NCI-H2029 treated with DMSO at 0.1 percent for 48 hours (cell line): ENCODE results near the gene KBTBD6.
A peak's percentile ranks its signal among the peaks of the same experiment; 100 is the strongest.
"Not testable (repeated sequence)": the region's sequence is repeated elsewhere in the genome, so short reads cannot be mapped to it uniquely, and the experiment has no call there.

ENCODE experiments used
- DNase-seq: peaks from one replicate; lab custom pipeline; 2025; lab: John Stamatoyannopoulos, UW

The KBTBD6 gene, protein sequence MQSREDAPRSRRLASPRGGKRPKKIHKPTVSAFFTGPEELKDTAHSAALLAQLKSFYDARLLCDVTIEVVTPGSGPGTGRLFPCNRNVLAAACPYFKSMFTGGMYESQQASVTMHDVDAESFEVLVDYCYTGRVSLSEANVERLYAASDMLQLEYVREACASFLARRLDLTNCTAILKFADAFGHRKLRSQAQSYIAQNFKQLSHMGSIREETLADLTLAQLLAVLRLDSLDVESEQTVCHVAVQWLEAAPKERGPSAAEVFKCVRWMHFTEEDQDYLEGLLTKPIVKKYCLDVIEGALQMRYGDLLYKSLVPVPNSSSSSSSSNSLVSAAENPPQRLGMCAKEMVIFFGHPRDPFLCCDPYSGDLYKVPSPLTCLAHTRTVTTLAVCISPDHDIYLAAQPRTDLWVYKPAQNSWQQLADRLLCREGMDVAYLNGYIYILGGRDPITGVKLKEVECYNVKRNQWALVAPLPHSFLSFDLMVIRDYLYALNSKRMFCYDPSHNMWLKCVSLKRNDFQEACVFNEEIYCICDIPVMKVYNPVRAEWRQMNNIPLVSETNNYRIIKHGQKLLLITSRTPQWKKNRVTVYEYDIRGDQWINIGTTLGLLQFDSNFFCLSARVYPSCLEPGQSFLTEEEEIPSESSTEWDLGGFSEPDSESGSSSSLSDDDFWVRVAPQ

DNA sequence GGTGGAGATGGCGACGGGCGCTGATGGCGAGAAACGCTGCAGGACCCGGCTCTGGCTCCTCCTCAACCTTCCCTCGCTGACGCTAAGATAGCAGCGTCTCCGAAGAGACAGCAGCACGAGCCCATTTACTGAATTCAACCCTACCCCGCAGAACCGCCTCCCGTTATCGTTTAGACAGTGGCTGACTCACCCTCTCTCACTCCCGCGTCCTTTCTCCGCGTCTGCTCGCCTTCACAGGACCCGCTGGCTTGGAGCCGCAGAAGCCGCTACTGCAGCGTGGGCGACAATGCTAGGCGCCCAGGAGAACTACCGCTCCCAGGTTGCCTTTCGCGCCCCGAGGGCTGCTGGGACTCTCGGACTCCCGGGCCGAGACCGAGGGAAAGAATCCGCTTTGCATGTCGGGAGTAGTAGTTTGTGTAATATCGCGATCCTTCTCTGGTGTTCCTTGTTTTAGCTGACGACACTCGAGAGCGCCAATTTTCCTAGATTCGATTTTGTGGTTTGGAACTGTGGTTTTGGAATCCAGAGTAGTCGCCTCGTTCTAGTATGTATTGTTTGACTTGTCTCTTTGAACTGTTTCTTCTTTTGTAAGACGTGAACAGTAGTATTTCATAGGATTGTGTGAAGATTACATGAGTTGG, at the start of gene KBTBD6:
Gene KBTBD6 (minus strand): TSS at position 291 of the 641 bp plus-strand sequence. CDS start 291 bp downstream, outside the sequence.
- peak; percentile 78 for DNase-seq

DNA sequence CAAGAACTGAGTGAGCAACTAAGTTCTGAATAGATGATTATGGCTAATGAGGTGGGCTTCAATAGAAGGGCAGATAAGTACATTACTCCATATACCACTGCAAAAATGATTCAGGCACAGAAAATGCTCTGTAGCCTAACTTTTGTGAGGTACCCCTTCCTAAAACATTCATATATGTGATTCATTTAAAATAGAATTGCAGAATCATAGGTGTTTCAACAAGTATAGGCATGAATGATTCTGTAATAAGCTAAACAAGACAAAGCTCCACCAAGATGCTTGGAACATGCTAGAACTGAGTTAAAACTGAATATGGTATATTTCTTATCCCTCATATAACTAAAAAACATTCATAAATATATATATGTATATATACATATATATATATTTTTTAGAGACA, 49.6 kb upstream of the KBTBD6 start:
- DNase-seq: no peak

DNA sequence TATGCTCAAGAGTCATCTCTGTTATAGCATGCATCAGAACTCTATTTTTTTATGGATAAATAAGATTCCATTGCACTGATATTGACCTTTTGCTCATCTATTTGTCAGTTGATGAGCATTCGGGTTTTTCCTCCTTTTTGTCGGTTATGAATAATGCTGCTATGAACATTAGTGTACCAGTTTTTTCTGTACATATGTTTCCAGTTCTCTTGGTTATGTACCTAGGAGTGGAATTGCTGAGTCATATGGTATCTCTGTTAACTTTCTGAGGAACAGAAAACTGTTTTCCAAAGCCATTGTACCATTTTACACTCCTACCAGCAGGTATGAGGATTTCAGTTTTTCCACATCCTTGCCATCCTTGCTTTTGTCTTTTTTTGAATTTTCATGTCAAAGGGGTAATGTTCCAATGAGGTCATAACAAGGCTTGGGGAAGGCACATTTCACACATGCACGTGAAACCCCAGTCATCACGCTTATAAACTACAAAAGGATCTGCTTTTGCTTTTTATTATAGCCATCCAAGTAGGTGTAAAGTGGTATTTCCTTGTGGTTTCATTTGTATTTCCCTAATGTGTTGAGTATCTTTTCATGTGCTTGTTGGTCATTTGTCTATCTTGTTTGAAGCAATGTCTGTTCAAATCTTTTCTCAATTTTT, 47.1 kb upstream of the KBTBD6 start:
- no peak for DNase-seq

DNA sequence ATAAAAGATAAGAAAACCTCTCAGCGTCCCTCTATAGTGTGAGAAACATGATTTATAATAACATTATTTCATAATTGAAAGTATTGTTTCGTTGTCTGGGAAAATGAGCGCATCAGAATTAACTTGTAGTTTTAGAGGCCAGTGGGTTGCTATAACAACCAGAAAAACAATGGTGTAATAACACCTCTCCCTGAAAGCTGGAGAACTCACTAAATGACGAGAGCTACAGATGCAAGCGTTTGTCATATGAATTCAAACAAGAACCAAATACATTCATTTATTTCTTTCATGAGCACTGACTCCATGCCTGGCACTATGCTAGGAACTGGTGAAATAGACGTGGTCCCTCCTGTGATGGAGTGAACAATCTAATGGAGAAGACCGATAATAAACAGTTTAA, 45.4 kb upstream of the KBTBD6 start:
- DNase-seq: no peak

DNA sequence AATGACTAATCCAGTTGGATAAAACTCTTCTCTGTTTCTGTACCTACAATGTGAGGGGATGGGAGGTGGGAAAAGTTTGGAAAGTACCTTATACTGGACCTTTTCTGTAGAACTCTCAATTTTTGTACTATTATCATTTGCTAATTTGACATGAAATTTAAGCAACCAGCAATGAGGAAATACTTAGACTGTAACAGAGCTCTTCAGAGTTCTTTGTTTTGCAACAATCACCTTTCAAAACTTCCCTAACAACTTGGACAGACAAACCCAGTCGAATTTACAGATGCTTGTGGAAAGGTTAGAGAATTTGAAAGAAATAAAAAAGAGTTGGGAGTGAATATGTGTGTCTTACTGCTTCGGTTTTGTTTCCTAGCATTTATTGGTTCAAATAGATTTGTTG, 45.0 kb upstream of the KBTBD6 start:
- no peak for DNase-seq

DNA sequence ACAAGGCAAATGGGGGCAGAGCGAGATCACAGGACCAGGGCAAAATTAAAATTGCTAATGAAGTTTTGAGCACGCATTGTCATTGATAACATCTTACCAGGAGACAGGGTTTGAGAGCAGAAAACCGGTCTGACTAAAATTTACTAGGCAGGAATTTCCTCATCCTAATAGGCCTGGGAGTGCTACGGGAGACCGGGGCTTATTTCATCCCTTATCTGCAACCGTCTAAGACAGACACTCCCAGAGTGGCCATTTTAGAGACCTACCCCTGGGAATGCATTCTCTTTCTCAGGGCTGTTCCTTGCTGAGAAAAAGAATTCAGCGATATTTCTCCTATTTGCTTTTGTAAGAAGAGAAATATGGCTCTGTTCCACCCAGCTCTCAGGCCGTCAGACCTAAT, 43.0 kb upstream of the KBTBD6 start:
- DNase-seq: not testable (repeated sequence)

DNA sequence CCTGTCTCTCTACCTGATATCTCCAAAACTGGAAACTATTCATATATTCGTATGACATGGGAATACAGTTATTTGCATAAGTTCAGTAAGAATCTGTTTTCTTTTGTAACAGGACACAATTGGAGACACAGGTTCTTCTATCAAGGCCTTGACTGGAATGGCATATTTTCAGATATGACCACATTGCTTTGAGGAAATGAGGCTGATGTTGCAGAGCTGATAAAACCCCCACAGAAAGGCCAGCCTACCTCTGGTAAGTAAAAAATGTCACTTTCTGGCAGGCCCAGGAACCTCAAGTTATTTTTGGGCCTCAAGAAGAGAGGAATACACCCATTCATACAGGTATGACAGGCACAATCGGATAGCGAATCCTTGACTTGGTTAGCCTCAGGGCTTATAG, 29.5 kb upstream of the KBTBD6 start:
- no peak for DNase-seq

DNA sequence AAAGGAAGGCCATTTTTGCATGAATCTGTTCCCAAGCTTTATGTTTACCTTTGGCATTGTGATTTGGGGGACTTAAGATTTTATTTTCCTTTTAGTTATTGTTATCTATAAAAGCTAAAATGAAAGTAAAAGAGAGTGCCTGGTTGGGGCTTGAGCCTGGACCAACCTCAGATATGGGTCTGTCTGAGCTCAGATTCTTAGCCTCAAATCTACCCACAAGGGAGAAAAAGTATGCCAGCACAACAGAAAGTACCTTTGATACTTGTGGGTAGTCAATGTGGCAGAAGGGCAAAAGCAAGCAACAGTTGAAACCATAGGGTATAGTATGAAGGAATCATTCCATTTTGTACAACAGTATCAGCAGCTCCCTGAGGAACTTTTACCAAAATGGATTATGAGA, 26.6 kb upstream of the KBTBD6 start:
- no peak for DNase-seq

DNA sequence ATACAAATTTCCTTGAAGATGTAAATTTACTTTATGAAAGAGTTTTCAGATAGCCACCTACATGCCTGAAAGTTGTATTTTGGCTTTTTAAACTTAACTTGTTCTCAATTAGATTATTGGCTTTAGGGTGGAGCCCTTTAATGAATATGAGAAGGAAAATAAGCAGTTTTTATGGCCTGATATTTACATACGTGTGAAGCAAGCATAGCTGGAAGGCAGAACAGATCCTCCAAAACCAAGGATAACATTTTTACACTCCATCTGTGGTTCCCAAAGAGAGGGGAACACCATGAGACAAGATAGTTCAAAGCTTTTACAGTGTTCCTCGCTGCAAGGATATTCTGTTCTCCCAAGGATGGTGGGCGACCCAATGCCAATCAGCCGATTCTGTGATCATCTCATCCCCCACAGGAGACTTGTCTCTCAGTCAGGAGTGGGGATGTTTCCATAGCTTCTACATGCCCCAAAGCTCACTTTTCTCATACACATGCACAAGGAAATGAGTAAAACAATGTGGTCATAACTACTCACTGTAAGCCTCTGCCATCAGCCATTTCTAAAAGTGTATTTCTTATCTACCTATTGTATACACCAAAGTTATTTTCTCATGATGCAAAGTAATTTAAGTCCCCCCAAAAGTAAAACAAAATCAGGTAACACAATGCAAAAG, 24.6 kb upstream of the KBTBD6 start:
- DNase-seq: no peak

DNA sequence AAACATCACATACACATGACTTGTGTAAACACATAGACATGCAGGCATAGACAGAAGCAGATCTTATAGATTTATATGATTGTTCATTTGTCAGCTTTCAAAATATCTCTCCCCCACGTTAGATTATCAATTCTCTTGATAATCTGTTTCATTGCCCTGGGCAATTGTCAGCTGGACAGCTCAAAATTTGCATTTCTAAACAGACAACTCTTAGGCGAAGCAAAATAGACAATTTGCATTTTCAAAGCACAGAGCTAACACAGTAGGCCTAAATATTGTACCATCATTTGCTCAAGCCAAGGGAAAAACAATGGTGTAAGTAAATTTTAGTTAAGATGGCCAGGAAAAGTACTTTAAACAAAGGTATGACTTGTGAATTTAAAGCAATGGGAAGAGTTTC, 24.0 kb upstream of the KBTBD6 start:
- DNase-seq: no peak

DNA sequence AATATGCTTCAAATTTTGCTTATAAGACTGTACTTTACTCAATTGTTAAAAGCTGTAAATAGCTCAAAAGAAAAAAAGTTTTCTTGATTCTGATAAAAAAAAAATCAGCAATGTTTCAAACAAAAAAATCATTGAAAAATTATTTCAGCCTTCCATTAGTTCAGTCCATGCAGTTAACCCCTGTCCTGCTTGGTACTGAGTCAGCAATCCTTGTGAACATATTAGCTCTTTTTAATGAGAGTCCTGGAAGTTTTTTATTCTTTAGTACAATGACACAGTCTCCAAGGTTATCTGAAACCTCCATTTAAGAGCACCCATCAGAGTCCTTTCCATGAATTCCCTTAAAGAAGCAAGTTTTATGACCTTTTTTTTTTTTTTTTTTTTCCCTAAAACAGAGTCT, 21.4 kb upstream of the KBTBD6 start:
- no peak for DNase-seq

DNA sequence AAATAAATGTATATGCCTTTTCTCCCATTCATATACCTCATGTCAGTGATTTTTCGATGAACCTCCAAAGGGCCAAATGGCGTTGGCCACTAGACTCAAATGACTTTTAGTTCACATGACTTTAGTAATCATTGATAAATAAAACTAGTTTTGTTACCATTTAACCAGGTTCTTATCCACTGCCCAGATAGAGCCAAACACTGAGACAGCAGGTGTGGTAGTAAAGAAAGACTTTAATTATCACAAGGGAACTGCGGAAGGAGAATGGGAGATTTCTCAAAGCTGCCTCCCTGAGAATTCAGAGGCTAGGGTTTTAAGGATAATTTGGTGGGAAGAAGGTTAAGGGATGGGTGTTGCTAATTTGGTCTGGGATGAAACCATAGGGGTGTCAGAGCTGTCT, 19.4 kb upstream of the KBTBD6 start:
- no peak for DNase-seq

DNA sequence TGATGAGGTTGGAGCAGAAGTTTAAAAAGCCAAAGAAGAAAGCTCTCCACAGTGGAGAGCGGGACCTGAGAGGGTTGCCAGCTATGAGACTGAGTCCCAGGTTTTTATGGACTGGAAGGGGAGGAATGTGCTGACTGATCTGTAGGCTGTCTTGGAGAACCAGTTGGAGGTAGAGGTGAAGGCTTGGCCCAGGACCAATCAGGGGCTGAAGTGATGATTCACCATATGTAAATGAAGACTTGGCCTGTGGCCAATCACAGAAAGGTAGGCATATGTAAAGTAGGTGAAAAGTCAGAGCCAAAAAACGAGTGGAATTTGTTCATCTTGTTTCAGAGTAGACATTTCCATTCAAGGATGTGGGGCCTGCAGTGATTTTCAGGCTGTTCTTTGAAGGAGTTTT, 17.5 kb upstream of the KBTBD6 start:
- no peak for DNase-seq

DNA sequence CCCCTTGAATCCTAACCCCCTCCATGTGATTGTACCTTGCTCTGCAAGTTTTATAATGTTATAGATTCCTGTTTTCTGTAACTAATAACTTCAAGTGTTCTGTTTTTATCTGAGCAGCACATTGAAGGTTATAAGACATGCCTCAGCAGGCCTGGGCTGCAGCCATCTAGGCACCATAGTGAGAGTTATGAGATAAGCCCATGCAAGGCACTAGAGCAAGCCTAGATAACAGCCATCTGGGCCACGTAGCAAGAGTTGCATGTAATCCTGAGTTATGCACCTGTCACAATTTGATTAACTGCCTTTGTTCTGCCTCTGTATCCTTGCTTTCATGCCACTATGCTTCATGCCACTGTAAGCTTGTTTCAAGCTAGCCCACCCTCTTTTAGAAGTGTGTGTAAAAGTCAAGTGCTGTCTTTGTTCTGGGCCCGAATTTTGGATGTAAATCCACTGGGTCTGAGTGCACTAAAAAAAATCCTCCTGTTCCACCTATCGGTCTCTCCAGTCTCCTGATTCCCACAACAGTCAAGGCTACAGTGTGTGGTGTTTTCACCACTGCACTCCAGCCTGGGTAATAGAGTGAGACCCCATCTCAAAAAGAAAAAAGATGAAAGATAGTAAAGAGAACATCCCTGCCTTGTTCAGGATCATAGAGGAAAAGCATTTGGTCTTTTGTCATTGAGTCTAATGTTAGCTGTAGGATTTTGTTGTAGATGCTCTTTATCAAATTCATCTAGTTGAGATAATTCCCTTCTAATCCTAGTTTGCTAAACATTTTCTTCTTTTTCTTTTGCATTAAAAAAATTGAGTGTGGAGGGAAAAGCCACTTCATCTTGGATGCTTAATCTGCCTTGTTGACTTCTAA, 16.0 kb upstream of the KBTBD6 start:
- no peak for DNase-seq

DNA sequence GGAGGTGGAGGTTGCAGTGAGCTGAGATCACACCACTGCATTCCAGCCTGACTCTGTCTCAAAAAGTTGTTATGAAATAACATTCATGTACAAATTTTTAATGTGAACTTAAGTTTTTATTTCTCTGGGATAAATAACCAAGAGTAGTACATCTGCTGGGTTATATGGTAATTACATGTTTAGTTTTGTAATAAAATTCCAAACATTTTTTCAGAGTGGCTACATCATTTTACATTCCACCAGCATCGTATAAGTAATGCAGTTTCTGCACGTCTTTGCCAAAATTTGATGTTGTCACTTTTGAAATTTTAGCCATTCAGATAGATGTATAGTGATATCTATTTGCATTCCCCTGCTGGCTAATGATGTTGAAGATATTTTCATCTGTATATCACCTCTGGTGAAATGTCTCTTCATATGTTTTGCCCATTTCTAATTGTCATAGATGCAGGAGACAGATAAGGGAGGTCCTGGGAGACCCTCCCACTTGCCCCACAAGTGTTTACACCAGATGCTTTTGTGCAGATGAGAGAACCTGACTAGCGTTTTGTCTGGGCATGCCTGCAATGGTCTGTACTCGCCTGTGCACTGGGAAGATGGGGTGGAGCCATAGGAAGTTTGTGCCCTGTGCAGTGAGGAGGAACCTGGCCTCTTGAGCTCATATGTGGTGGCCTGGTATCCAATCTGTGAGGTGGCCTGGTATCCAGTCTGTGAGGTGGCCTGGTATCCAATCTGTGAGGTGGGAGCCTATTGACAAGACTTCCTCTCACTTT, 12.7 kb upstream of the KBTBD6 start:
- DNase-seq: no peak

DNA sequence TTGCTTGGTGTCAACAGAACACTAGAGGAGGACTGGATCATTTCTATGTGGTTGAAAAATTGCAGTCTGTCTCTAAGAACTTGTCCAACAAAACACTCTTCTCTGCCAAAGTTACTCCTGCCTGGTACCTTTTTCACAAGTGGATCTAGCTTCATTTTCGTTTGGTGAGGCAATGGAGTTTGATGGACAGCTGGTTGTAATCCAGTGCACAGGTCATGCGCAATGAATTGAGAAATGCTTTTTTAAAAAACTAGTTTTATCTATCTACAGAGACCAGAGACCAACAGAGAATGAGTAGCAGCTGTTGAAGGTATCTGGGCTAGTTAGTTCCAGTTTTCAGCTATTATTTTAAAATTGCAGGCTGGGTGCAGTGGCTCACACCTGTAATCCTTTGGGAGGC, 12.0 kb upstream of the KBTBD6 start:
- no peak for DNase-seq

DNA sequence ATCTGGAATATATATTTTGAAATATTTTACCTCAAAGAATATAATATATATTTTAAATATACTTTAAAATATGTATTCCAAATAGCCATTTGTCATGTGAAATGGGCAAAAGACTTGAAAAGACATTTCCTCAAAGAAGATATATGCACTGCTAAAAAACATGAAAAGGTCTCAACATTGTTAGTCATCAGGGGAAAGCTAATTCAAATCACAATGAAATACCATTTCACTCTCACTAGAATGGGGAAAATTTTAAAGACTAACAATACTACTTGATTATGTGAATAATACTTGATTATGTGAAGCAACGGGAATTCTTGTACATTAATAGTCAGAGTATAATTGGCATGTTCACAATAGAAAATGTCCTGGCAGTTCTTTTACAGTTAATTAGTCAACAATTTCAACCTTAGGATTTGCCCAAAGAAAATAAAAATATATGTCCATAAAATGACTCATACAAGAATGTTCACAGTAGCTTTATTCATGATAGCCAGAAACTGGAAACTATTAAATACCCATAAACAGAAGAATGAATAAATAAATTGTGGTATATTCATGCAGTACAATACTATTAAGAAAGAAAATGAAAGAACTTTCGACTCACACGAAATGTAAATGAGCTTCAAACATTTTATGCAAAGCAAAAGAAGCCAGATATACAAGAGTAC, 6.8 kb upstream of the KBTBD6 start:
- DNase-seq: no peak

DNA sequence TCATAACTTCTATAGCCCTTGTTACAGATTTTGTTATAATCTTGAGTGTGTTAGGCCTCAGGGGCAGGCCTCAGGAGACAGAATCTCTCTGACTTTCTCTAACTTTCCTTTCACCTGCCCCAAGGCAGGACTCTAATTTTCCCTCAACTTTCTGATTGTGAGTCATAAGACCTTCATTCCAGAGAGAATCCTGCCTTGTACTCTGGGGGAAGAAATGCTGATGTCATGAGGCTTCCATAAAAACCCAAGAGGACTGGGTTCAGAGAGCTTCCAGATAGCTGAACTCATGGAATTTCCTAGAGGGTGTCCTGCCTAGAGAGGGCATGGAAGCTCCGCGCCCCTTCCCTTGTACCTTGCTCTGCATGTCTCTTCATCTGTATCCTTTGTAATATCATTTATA, 5.3 kb upstream of the KBTBD6 start:
- no peak for DNase-seq

DNA sequence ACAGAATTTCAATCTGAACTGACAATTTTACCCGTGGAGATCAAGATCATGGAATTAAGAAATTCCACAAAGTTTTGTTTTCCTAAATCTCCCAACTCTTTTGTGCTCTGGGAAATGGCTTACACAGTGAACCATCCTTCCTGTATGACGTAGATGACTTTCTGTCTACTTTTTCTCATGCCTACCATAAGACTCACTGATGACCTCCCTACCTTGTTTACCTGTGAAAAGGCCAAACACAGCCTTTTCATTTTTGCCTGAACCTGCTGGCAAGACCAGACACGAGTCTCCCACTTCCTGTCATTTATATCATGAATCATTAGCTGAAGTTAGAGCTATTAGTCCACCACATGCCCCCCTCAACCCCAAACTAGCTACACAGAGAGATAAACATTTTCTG, 4.6 kb upstream of the KBTBD6 start:
- DNase-seq: no peak
